PC-9 (cell line): ENCODE measurements around the gene ZNF556. TPM values are rescaled to one million over a fixed set of nuclear protein-coding genes. Genes with fewer than 3 reads are reported as not detected.
"Not testable (repeated sequence)": the region's sequence is repeated elsewhere in the genome, so short reads cannot be mapped to it uniquely, and the experiment has no call there.

Experiments
- BruUV-seq: library from RNA; stranded (reverse); fragments of 400-500 nt; replicated peaks from 2 replicates; lab custom pipeline; 2021; lab: Mats Ljungman, UMichigan
- CTCF ChIA-PET: fragments of 300-600 bp; sonication (Branson Sonifier 250); formaldehyde crosslinking; loops from one replicate; lab custom pipeline; 2022; ENCODE audit warnings: antibody characterized with exemption; lab: Charles Lee
- POLR2A ChIA-PET: fragments of 300-600 bp; sonication (Branson Sonifier 250); formaldehyde crosslinking; loops from one replicate; lab custom pipeline; 2022; ENCODE audit warnings: antibody characterized with exemption; ENCODE audit not compliant: unreplicated experiment; lab: Charles Lee
- DNase-seq, 2 experiments: peaks; one replicate each; pipeline versions ENCODE4 v3.0.0 to v3.0.0-alpha.2; 2015 to 2022; ENCODE audit warnings: mixed read lengths in 1 of 2
- H2AFZ ChIP-seq: fragments of 200-600 bp; sonication (generic); 2 replicates; pipeline ENCODE4 v1.8.1; 2017; ENCODE audit warnings: antibody characterized with exemption
- H3F3A ChIP-seq: fragments of 200-600 bp; sonication (generic); 2 replicates; pipeline ENCODE4 v1.8.1; 2017; ENCODE audit warnings: antibody characterized with exemption, mild to moderate bottlenecking, low read depth; ENCODE audit not compliant: insufficient read depth
- H3K27ac ChIP-seq: fragments of 200-600 bp; sonication (generic); 2 replicates; pipeline ENCODE4 v1.6.1; 2016; ENCODE audit warnings: mixed run types
- H3K27me3 ChIP-seq: fragments of 200-600 bp; sonication (generic); 2 replicates; pipeline ENCODE4 v1.6.1; 2016; ENCODE audit warnings: low read depth, mixed run types; ENCODE audit not compliant: insufficient read depth
- H3K36me3 ChIP-seq: fragments of 200-600 bp; sonication (generic); 2 replicates; pipeline ENCODE4 v1.6.1; 2016; ENCODE audit warnings: low read depth, mixed run types
- H3K4me1 ChIP-seq: fragments of 200-600 bp; sonication (generic); replicated peaks from 2 replicates; pipeline ENCODE4 v1.6.1; 2016; ENCODE audit warnings: mixed run types; ENCODE audit not compliant: insufficient read depth
- H3K4me2 ChIP-seq: fragments of 200-600 bp; sonication (generic); 2 replicates; pipeline ENCODE4 v1.6.1; 2017; ENCODE audit warnings: mixed run types
- H3K4me3 ChIP-seq: fragments of 200-600 bp; sonication (generic); 2 replicates; pipeline ENCODE4 v1.6.1; 2016; ENCODE audit warnings: mixed run types
- H3K79me2 ChIP-seq: fragments of 200-600 bp; sonication (generic); 2 replicates; pipeline ENCODE4 v1.6.1; 2017; ENCODE audit warnings: low read depth, mixed run types
- H3K9me2 ChIP-seq: fragments of 200-600 bp; sonication (generic); 2 replicates; pipeline ENCODE4 v1.8.1; 2017; ENCODE audit warnings: mild to moderate bottlenecking; ENCODE audit not compliant: insufficient read depth
- H3K9me3 ChIP-seq: fragments of 200-600 bp; sonication (generic); 2 replicates; pipeline ENCODE4 v1.8.1; 2016; ENCODE audit warnings: low read depth; ENCODE audit not compliant: insufficient read depth
- H4K20me1 ChIP-seq: fragments of 200-600 bp; sonication (generic); 2 replicates; pipeline ENCODE4 v1.8.1; 2017; ENCODE audit not compliant: insufficient read depth
- CTCF ChIP-seq: fragments of 200-600 bp; sonication (generic); conservative IDR thresholded peaks from 2 replicates; pipeline ENCODE4 v1.6.1; 2017; ENCODE audit warnings: mixed run types, antibody characterized with exemption, mild to moderate bottlenecking, moderate library complexity
- EZH2 ChIP-seq: fragments of 200-600 bp; sonication (generic); IDR thresholded peaks from 2 replicates; pipeline ENCODE4 v1.8.0; 2017; ENCODE audit warnings: antibody characterized with exemption, low read depth
- intact Hi-C: fragments of 100-400 bp; cut with micrococcal nuclease; formaldehyde crosslinking; loops from one replicate; pipeline ENCODE4 v1.10.0; 2022; ENCODE audit not compliant: unreplicated experiment
- total RNA-seq: library from RNA; stranded (reverse); gene quantifications from 2 replicates; pipeline ENCODE4 v1.2.3, GENCODE V29; 2021

The ZNF556 gene
- total RNA-seq, 1 experiment from 2014 or later: not detected

- no peak for DNase-seq
- Histone ChIP-seq H3K9me2 (no peaks in the 10 kb centered on the region), H3K27me3 (no peaks in the 10 kb centered on the region), H3K4me3 (no peak overlapping the region), H3K4me1 (no peaks in the 10 kb centered on the region), H4K20me1 (no peaks in the 10 kb centered on the region), H3K79me2 (peaks cover 5% of the 10 kb centered on the region; the same call in 1 of the 2 replicates), H3K4me2 (no peak overlapping the region), H3K36me3 (no peaks in the 10 kb centered on the region), H2AFZ (no peak overlapping the region), H3K9me3 (no peaks in the 10 kb centered on the region), H3F3A (no peaks in the 10 kb centered on the region), H3K27ac (no peak overlapping the region)
- TF ChIP-seq CTCF: no peak
- no peak for TF ChIP-seq EZH2
- intact Hi-C loops: no loop called here
- BruUV-seq: no TSS peak
- CTCF ChIA-PET: no interaction called here
- POLR2A ChIA-PET: no interaction called here
These were observed 29.6 kb downstream of the ZNF556 start for GRCh38 chr19:2896694-2897093.

- intact Hi-C loops: loop anchor here (2.0 kb wide), 1 partner anchor 44 kb away; the partner anchor contains the start of gene ZNF77
- TF ChIP-seq CTCF: no peak
- TF ChIP-seq EZH2: no peak
- peak within 1 kb of the TSS; percentile 88 for H2AFZ ChIP-seq
- H3K27me3 ChIP-seq: no peaks in the 10 kb centered on the region
- ChIA-PET CTCF (interaction anchor here (0.6 kb wide), 1 partner anchor 921 kb away, joined by 3 read pairs; no protein-coding TSS in a partner anchor), POLR2A (interaction anchor here (0.6 to 1.0 kb wide), 3 partner anchors 8 to 687 kb away, joined by 3 to 4 read pairs (median 3); no protein-coding TSS in a partner anchor)
- no peak within 1 kb of the TSS for H3K27ac ChIP-seq
- BruUV-seq: no TSS peak
- H4K20me1 ChIP-seq: no peaks in the 10 kb centered on the region
- H3K36me3 ChIP-seq: no peaks in the 10 kb centered on the region
- peaks cover 36% of the 10 kb centered on the region for H3K79me2 ChIP-seq
- peak within 1 kb of the TSS; percentile 79 for H3K4me3 ChIP-seq
- peak within 1 kb of the TSS; percentile 80 for H3K4me2 ChIP-seq
- H3K9me3 ChIP-seq: no peaks in the 10 kb centered on the region
- no peaks in the 10 kb centered on the region for H3K9me2 ChIP-seq
- peak; percentile 95 to 96 for DNase-seq
- H3F3A ChIP-seq: no peaks in the 10 kb centered on the region
- no peaks in the 10 kb centered on the region for H3K4me1 ChIP-seq
These were observed 33.4 kb downstream of the ZNF556 start, which contains the start of gene ZNF57 for GRCh38 chr19:2900296-2901252. ZNF57 (plus strand) TSS chr19:2900928; CDS start chr19:2901046, 118 bp downstream.

GRCh38 chr19:2902590-2903218, 35.6 kb downstream of the ZNF556 start:
- ChIA-PET POLR2A (no interaction called here), CTCF (no interaction called here)
- DNase-seq: no peak
- no TSS peak for BruUV-seq
- intact Hi-C loops: no loop called here
- no peaks in the 10 kb centered on the region for H3K27me3 ChIP-seq
- H3K4me2 ChIP-seq: no peak overlapping the region
- H3K79me2 ChIP-seq: peaks cover 36% of the 10 kb centered on the region
- H2AFZ ChIP-seq: no peak overlapping the region
- TF ChIP-seq CTCF (no peak), EZH2 (no peak)
- H3K9me3 ChIP-seq: no peaks in the 10 kb centered on the region
- H3F3A ChIP-seq: no peaks in the 10 kb centered on the region
- no peaks in the 10 kb centered on the region for H3K36me3 ChIP-seq
- no peaks in the 10 kb centered on the region for H4K20me1 ChIP-seq
- no peak overlapping the region for H3K4me3 ChIP-seq
- no peak overlapping the region for H3K27ac ChIP-seq
- H3K9me2 ChIP-seq: no peaks in the 10 kb centered on the region
- no peaks in the 10 kb centered on the region for H3K4me1 ChIP-seq

- H3K79me2 ChIP-seq: peaks cover 36% of the 10 kb centered on the region
- CTCF ChIA-PET, intact Hi-C loops: not testable (repeated sequence)
These were observed 36.2 kb downstream of the ZNF556 start for GRCh38 chr19:2903326-2903725.

More at GRCh38 chr19:2903326-2903725, 36.2 kb downstream of the ZNF556 start:
- H3K4me3 ChIP-seq, H4K20me1 ChIP-seq, H3K27me3 ChIP-seq, H3K4me2 ChIP-seq, H3F3A ChIP-seq, H3K36me3 ChIP-seq, H3K9me3 ChIP-seq, DNase-seq, BruUV-seq, H3K27ac ChIP-seq, H3K4me1 ChIP-seq, H2AFZ ChIP-seq, POLR2A ChIA-PET, H3K9me2 ChIP-seq: not testable (repeated sequence)
